LNCaP clone FGC (cell line): ENCODE data around the gene RPLP2.

Experiments used
- DNase-seq: peaks from one replicate; pipeline ENCODE4 v3.0.0-alpha.2; 2011; ENCODE audit warnings: low read depth
- H3K4me3 ChIP-seq: 2 replicates; pipeline ENCODE4 v1.5.1; 2011; ENCODE audit warnings: mild to moderate bottlenecking, low read depth, low read length, control low read depth
- TF ChIP-seq, protein P1 (sequence below): IDR thresholded peaks from 2 replicates; pipeline ENCODE4 v1.5.1; 2012; ENCODE audit warnings: mild to moderate bottlenecking; ENCODE audit not compliant: control insufficient read depth, insufficient read depth; ENCODE audit errors: extremely low read depth

Gene RPLP2

GRCh38 chr11:788953-789940 is 20.5 kb upstream of the RPLP2 start:
- TF ChIP-seq, protein P1, sequence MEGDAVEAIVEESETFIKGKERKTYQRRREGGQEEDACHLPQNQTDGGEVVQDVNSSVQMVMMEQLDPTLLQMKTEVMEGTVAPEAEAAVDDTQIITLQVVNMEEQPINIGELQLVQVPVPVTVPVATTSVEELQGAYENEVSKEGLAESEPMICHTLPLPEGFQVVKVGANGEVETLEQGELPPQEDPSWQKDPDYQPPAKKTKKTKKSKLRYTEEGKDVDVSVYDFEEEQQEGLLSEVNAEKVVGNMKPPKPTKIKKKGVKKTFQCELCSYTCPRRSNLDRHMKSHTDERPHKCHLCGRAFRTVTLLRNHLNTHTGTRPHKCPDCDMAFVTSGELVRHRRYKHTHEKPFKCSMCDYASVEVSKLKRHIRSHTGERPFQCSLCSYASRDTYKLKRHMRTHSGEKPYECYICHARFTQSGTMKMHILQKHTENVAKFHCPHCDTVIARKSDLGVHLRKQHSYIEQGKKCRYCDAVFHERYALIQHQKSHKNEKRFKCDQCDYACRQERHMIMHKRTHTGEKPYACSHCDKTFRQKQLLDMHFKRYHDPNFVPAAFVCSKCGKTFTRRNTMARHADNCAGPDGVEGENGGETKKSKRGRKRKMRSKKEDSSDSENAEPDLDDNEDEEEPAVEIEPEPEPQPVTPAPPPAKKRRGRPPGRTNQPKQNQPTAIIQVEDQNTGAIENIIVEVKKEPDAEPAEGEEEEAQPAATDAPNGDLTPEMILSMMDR = no peak
- no peak overlapping the region for H3K4me3 ChIP-seq
- no peak for DNase-seq

DNA sequence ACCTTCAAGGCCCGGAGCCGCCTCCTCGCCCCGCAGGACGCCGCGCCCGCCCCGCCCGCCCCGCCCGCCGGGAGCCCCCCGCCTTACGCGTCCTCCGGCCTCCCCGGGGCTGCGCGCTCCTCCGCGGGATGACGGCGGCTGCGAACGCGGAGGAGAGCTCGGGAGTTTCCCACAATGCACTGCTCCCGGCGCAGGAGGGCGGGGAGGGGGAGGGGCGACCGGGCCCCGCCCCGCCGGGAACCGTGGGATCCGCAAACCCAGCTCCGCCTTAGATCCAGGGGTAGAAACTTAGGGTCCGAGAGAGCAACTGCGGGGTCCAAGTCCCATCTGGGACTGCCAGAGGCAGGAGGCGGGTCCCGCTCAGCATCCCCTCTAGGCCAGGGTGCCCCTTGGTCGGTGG is 19.8 kb upstream of the RPLP2 start, which contains the start of gene CEND1:
TSS of gene CEND1 (minus strand) at position 148 of the 400 bp plus-strand sequence. CDS start 1,514 bp downstream, outside the sequence.
- TF ChIP-seq, protein P1 = no peak
- H3K4me3 ChIP-seq = no peak within 1 kb of the TSS
- DNase-seq = no peak

DNA sequence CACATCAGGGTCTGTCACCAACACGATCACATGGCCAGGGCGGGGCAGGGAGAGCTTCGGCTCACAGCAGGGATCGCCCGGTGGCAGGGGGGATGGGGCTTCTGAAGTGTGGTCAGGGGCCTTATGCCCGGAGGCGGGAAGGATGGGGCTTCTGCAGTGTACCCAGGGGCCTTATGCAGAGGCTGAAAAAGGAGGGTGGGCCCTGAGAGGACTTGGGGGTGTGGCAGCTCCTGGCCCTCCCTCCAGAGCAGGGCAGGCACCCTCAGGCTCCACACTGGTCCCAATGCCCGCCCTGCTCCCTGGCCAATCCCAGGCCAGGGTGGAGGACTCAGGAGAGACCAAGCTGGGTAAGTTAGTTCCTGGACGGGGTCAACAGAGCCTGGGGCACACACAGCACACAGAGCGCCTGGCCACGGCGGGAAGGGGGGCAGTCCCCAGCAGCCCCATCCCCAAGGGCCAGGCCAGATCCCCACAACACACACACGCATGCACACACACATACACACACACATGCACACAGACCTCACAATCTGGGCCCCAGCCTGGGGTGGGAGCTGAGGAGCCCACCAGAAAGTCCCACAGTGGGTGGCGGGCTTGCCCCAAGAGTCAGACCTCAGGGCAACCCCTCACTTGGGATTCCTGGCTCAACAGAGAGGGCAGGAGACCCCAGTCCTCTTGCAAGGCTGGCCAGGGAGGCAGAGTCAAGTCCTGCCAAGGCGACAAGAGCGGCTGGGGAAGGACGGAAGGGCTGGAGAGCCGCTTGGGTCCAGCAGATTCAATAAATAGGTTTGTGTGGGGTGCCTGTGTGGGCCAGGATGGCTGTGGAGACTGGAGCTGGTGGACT is 18.8 kb upstream of the RPLP2 start:
- DNase-seq = no peak
- H3K4me3 ChIP-seq = no peak overlapping the region
- TF ChIP-seq, protein P1 = no peak

DNA sequence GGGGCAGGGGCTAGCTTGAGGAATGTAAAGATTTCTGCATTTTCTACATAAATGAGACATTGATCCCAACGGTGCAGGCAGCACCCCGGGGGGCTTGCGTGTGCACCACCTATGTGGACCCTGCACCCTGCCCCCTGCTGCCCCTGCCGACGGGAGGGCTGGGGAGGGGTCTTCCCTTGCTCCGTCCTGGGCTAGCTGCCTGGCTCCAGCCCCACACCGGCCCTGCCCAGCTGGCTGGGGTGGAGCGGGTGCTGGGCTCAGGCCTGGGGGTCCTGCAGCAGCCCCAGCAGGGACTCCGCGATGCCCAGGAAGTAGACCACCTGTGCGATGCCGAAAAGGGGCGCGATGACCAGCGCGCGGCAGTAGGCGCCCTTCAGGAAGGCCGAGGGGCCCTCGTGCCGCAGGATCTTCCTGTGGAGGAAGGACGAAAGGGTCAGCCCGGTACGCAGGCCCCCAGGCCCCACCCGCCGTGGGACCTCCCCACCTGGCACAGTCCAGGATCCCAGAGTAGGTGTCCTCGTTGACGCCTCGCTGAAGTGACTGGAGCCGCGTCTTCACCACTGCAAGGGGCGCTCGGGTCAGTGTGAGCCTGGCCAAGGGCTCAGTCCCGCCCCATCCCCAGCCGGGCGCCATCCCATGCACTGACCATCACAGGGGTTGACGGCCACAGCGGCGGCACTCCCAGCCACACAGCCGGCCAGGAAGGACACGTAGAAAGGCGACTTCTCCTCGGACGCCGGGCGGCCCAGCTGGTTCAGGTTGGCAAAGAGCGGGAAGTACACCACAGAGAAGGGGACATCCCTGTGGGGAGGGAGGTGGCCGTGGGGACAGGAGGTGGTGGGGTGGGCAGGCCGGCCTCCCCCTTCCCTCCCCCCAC is 17.9 kb upstream of the RPLP2 start:
- TF ChIP-seq, protein P1 = no peak
- no peak for DNase-seq
- H3K4me3 ChIP-seq = no peak overlapping the region

- no peak for DNase-seq
- TF ChIP-seq, protein P1 = no peak
- H3K4me3 ChIP-seq = no peak overlapping the region
Measured at GRCh38 chr11:792535-792821, 17.3 kb upstream of the RPLP2 start.

GRCh38 chr11:792873-793272 is 16.9 kb upstream of the RPLP2 start:
- TF ChIP-seq, protein P1 = no peak
- no peak overlapping the region for H3K4me3 ChIP-seq
- DNase-seq = no peak
